MM.1S (cell line): ENCODE results near the gene NTSR1.

Experiments
- DNase-seq: peaks from one replicate; pipeline ENCODE4 v3.0.0-alpha.2; 2015
- H2AFZ ChIP-seq: fragments of 300-600 bp; sonication (generic); 2 replicates; pipeline ENCODE4 v1.6.0; 2016; ENCODE audit warnings: antibody characterized with exemption, low read length
- H3F3A ChIP-seq: fragments of 300-600 bp; sonication (generic); 2 replicates; pipeline ENCODE4 v1.6.1; 2016; ENCODE audit warnings: mild to moderate bottlenecking, antibody characterized with exemption, low read length, moderate library complexity, mixed read lengths; ENCODE audit not compliant: insufficient read depth
- H3K27ac ChIP-seq: fragments of 300-600 bp; sonication (generic); 2 replicates; pipeline ENCODE4 v1.5.1; 2016; ENCODE audit warnings: mild to moderate bottlenecking, low read length
- H3K27me3 ChIP-seq: fragments of 300-600 bp; sonication (generic); replicated peaks from 2 replicates; pipeline ENCODE4 v1.6.0; 2016; ENCODE audit warnings: low read length; ENCODE audit not compliant: insufficient read depth
- H3K36me3 ChIP-seq: fragments of 300-600 bp; sonication (generic); replicated peaks from 2 replicates; pipeline ENCODE4 v1.6.1; 2016; ENCODE audit warnings: mild to moderate bottlenecking, low read length, mixed read lengths; ENCODE audit not compliant: insufficient read depth
- H3K4me1 ChIP-seq: fragments of 300-600 bp; sonication (generic); 2 replicates; pipeline ENCODE4 v1.6.1; 2016; ENCODE audit warnings: low read length, mixed read lengths
- H3K4me2 ChIP-seq: fragments of 300-600 bp; sonication (generic); 2 replicates; pipeline ENCODE4 v1.6.0; 2016; ENCODE audit warnings: low read depth, low read length
- H3K4me3 ChIP-seq: fragments of 300-600 bp; sonication (generic); 2 replicates; pipeline ENCODE4 v1.5.1; 2016; ENCODE audit warnings: low read length, mixed read lengths
- H3K79me2 ChIP-seq: fragments of 300-600 bp; sonication (generic); 2 replicates; pipeline ENCODE4 v1.6.1; 2016; ENCODE audit warnings: mixed run types, low read length, mixed read lengths
- H3K9ac ChIP-seq: fragments of 300-600 bp; sonication (generic); 2 replicates; pipeline ENCODE4 v1.6.1; 2016; ENCODE audit warnings: low read length, mixed read lengths
- H3K9me2 ChIP-seq: fragments of 300-600 bp; sonication (generic); replicated peaks from 2 replicates; pipeline ENCODE4 v1.6.1; 2016; ENCODE audit warnings: mild to moderate bottlenecking, low read length, mixed read lengths; ENCODE audit not compliant: insufficient read depth
- H3K9me3 ChIP-seq: fragments of 300-600 bp; sonication (generic); replicated peaks from 2 replicates; pipeline ENCODE4 v1.6.1; 2016; ENCODE audit warnings: mild to moderate bottlenecking, low read length, mixed read lengths; ENCODE audit not compliant: insufficient read depth
- H4K20me1 ChIP-seq: fragments of 300-600 bp; sonication (generic); 2 replicates; pipeline ENCODE4 v1.6.1; 2016; ENCODE audit warnings: mild to moderate bottlenecking, low read length, moderate library complexity, mixed read lengths; ENCODE audit not compliant: insufficient read depth
- EZH2 ChIP-seq: fragments of 300-600 bp; sonication (generic); optimal IDR thresholded peaks from 2 replicates; pipeline ENCODE3; 2017; ENCODE audit warnings: low read depth, mild to moderate bottlenecking, antibody characterized with exemption, low read length, mixed read lengths
- EZH2phosphoT487 ChIP-seq: fragments of 300-600 bp; sonication (generic); IDR thresholded peaks from 2 replicates; pipeline ENCODE4 v1.6.1; 2018; ENCODE audit warnings: antibody characterized with exemption, low read length
- TF ChIP-seq, protein P1 (sequence below): fragments of 300-600 bp; sonication (generic); IDR thresholded peaks from 2 replicates; pipeline ENCODE4 v1.5.1; 2016; ENCODE audit warnings: antibody characterized with exemption, low read length, mixed read lengths

NTSR1 gene

DNA sequence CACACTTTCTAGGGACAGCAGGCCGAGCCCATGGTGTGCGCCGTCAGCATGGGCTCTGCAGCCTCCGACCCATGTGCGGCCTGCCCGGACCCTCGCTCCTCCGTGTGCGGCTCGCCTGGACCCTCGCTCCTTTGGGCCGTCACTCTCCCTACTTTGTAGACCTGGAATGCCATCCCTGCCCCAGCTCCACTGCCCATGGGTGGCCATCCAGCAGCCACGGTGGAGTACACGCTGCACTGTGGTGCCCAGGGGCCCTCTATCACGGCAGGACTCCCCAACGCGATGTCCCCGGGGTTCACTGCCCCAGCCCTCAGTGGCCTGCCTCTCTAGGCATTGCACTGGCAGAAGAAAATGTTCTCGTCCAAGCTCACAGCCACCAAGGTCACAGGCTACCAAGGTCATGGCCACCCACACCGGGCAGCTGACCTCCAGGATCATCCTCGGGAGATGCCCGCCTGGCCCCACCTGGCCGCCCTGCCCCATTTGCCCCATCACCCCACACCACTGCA, 63.5 kb downstream of the NTSR1 start:
- Histone ChIP-seq H3K4me2 (no peak overlapping the region), H3K36me3 (no peaks in the 10 kb centered on the region), H4K20me1 (no peaks in the 10 kb centered on the region), H3K9me2 (no peaks in the 10 kb centered on the region), H3K79me2 (no peaks in the 10 kb centered on the region), H3K4me3 (no peak overlapping the region), H2AFZ (no peak overlapping the region), H3K9me3 (no peaks in the 10 kb centered on the region), H3F3A (no peaks in the 10 kb centered on the region), H3K27ac (no peak overlapping the region), H3K27me3 (peaks cover 88% of the 10 kb centered on the region), H3K9ac (no peak overlapping the region), H3K4me1 (peaks cover 6% of the 10 kb centered on the region)
- no peak for TF ChIP-seq EZH2
- no peak for TF ChIP-seq EZH2phosphoT487
- TF ChIP-seq, protein P1, sequence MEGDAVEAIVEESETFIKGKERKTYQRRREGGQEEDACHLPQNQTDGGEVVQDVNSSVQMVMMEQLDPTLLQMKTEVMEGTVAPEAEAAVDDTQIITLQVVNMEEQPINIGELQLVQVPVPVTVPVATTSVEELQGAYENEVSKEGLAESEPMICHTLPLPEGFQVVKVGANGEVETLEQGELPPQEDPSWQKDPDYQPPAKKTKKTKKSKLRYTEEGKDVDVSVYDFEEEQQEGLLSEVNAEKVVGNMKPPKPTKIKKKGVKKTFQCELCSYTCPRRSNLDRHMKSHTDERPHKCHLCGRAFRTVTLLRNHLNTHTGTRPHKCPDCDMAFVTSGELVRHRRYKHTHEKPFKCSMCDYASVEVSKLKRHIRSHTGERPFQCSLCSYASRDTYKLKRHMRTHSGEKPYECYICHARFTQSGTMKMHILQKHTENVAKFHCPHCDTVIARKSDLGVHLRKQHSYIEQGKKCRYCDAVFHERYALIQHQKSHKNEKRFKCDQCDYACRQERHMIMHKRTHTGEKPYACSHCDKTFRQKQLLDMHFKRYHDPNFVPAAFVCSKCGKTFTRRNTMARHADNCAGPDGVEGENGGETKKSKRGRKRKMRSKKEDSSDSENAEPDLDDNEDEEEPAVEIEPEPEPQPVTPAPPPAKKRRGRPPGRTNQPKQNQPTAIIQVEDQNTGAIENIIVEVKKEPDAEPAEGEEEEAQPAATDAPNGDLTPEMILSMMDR = no peak
- no peak for DNase-seq

GRCh38 chr20:62772619-62772989, 64.0 kb downstream of the NTSR1 start:
- DNase-seq = no peak
- H3K27ac ChIP-seq = no peak overlapping the region
- H3K9ac ChIP-seq = no peak overlapping the region
- H3K4me3 ChIP-seq = no peak overlapping the region
- no peaks in the 10 kb centered on the region for H3K79me2 ChIP-seq
- no peak overlapping the region for H3K4me2 ChIP-seq
- no peaks in the 10 kb centered on the region for H4K20me1 ChIP-seq
- H3K9me3 ChIP-seq = no peaks in the 10 kb centered on the region
- H3K36me3 ChIP-seq = no peaks in the 10 kb centered on the region
- no peak overlapping the region for H2AFZ ChIP-seq
- H3K9me2 ChIP-seq = no peaks in the 10 kb centered on the region
- H3K27me3 ChIP-seq = peaks cover 84% of the 10 kb centered on the region
- H3F3A ChIP-seq = no peaks in the 10 kb centered on the region
- H3K4me1 ChIP-seq = peaks cover 6% of the 10 kb centered on the region
- TF ChIP-seq, protein P1 = no peak
- no peak for TF ChIP-seq EZH2
- TF ChIP-seq EZH2phosphoT487 = no peak

- TF ChIP-seq EZH2 = no peak
- TF ChIP-seq EZH2phosphoT487 = no peak
- TF ChIP-seq, protein P1 = no peak
- Histone ChIP-seq H2AFZ (no peak overlapping the region), H3K27me3 (peaks cover 83% of the 10 kb centered on the region), H3K9me2 (no peaks in the 10 kb centered on the region), H3K4me2 (no peak overlapping the region), H3K27ac (no peak overlapping the region), H3K79me2 (no peaks in the 10 kb centered on the region), H3K4me3 (no peak overlapping the region), H3K36me3 (no peaks in the 10 kb centered on the region), H3F3A (no peaks in the 10 kb centered on the region), H3K4me1 (peaks cover 6% of the 10 kb centered on the region), H3K9ac (no peak overlapping the region), H3K9me3 (no peaks in the 10 kb centered on the region), H4K20me1 (no peaks in the 10 kb centered on the region)
- DNase-seq = no peak
These were observed 64.6 kb downstream of the NTSR1 start for GRCh38 chr20:62772990-62773844.
